Fibroblast of skin of left biceps (primary cell): Measurements from ENCODE around the gene APOBEC4.

Source experiments
- DNase-seq, 2 experiments: peaks; one replicate each; pipeline ENCODE4 v3.0.0-alpha.2; 2013; ENCODE audit warnings: low read depth in 2 of 2

Gene APOBEC4

DNA sequence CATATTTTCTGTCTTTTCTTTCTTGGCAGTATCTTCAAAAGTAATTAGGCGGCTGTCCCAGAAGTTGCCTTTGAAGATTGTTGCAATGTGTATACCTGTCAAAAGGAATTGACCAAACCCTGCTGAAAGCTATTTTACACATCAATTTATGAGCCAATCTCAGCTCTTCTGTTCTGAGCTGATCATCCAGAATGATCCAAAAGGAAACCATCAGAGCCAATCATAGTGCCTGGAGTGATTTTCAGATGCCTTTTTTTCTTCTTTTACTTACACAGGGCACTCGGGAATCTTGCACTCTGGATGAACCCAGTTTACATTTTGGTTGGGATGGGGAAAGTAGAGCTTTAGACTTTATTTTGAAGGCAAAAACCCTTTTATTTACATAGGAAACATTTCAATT lies 21.8 kb upstream of the APOBEC4 start:
- no peak for DNase-seq

DNA sequence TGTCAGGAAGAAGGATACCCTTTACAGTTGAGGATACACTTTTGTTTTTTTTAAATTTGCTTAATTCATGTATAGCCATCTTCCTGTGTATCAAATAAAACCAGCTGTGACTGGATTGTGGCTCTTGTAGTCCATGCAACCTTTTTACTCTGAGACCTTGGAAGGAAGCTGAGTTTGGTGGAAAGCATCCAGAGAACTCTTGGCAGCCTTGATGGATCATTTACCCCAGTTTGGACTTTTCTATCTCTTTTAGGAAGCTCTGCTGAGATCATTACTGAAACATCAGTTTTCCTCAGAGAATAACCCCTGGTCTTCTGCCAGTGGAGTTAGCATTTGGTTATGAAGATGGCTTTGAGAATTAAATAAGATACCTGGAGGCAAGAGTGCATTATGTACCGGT lies 21.2 kb upstream of the APOBEC4 start:
- peak; percentile 49 to 54 for DNase-seq

DNA sequence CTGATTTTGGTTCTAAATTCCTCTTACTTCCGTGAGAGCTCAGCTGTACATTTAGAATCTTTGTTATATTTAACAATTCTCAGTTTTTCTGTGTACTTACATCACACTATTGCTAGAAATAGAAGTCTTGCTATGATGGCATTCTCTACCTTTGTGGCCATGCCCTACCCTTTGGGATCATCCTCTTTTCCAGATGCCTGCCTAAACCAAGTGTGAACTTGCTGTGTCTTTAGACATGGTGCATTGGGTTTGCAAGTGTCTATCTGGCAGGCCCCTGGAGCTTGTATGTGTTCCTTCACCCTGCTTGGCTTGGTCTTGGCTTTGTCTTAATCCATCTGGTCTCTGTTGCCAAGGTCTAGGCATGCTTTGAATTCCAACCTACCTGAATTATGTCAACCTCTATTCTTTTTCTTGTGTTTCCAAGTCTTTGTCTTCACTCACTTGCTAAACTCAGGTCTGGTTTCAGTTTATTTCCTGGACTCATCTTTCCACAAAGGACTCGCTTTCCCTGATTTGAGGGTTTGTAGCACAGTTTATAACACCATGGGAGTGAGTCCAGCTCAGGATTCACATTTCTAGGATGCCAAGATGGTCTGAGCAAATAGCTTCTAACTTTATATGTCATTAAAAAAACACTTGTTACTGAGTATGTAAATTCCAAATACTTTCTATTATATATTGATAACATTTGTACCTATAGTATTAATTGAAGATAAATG lies 20.6 kb upstream of the APOBEC4 start:
- no peak for DNase-seq

DNA sequence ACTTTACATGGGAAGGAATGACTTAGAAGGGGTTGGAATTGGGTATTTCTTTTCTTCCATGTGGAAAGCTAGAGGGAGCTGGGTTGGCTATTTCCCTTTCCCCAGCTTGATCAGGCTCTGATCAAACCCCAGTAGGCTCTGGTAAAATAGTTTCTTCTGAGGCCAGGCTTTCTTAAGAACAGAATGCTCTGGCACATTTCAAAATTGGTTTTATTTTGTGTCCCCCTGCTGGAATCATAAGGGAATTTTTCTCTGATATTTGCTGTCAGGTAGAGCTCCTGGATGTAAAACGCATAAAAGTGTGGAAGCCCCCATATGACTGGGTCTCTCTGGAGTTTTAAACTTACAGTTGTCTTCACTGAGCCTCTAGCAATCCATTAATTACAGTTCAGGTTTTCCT lies 17.1 kb upstream of the APOBEC4 start:
- no peak for DNase-seq

DNA sequence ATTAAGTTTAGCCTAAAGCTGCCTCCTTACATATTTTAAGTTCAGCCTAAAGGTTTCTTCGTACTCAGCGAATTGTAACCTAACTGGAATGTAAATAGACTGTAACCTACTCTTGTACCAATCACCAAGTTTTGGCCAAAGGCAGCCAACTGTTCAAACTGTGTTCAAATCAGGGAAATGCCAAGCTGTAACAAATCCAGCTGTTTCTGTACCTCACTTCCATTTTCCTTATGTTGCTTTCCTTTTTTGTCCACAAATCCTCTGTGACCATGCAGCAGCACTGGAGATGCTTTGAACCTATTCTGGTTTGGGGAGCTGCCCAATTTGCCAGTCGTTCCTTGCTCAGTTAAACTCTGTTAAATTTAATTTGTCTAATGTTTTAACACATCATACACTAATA lies 3.2 kb upstream of the APOBEC4 start:
- DNase-seq = no peak

DNA sequence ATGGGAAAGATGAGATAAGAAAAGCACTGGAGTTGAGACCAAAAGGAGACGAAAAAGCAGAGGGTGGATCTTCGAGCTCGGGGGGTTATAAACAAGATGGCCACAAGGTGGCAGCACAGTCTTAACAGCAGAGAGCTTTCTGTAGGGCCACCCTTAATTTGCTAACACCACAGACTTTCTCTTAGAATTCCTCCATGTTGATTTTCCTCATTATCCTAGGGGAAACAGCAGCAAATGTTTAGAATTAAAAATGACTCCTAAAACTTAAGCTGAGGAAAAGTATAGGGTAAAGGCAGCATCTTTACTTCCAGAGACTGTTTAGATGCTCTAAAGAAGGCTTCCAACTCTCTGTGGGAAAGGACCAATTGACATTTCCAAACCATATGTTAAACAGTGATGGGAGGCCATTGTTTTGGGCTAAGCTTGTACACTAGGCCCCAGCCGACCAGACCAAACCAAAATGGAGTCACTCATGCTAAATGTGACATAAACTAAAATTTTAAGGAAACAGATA lies 2.5 kb upstream of the APOBEC4 start:
- peak; percentile 50 to 55 for DNase-seq

DNA sequence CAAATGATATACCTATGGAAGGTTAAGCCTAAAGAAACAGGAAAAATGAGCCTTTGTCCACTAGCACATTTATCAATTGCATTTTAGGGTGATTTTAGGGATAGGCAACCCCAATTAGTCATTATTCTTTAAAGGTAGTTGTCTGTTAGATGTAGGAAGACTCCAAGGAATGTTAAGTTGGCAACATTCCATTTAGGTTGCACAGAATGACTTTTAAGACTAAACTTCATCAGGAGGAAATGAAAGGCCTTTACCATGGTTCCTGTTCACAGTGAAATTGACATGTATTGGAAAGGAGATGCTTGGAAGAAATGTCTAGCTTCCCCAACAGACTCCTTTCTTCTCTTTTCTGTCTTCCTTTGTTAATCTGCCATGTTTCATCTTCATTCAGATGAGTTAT lies 1.6 kb upstream of the APOBEC4 start:
- no peak for DNase-seq

DNA sequence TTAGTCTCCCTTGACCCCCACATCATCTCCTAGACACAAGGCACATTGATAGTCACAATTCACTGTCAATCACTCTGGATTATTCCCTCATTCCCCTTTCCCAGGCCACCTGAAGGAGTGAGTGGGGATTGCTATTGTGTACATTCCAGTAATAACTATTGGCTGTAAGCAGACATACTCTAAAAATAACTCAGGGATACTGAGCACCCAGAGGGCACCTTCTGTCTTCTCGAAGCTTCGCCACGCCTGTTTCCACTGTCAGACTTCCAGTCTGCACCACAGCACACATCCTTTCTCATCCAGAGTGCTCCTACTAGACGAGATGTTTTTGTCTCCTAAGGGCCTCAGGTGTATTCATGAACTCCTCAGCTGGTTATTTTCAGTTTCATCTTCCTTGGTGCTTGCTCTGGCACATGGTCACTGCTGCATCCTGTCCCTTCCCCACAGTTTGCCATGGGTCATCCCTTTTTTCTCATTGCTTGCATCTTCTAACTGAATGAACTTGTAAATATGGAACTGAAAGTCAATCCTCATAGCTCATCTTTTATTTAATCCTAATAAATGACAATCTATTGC lies 848 bp upstream of the APOBEC4 start:
- no peak for DNase-seq

DNA sequence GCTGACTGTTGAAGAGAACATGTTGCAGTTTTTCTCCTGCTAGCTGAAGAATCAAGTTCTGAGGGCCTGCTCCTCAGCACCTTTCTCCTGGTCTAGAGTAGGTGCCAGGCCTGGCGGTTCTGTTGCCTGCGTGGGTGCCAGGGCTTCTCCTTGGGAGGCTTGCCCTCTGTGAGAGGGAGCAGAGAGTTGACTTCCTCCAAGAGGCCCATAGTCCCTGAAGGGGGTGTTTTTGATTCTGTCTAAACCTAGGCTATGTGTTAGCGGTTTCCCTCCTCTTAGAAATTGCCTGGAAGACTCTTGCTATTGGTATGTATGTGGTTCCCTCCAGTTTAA lies 312 bp upstream of the APOBEC4 start:
- no peak for DNase-seq

DNA sequence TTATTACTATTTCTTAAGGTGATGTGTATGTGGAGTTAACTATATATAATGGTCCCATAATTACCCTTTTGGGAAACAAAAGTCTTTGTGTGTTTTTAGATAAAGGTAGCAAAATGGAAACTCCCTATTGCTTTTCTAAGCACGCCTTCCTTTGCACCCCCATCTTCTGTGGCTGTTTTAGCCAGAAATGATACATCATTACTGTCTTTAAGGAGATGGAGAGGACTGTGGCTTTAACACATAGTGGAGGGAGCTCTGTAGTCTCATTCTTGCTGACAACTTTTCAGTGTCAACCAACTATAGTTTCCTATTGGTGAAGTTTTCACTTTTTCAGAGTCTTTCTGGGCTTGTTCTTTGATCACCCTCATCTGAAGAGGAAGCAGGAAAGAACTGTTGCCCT lies 1.0 kb downstream of the APOBEC4 start:
- no peak for DNase-seq

DNA sequence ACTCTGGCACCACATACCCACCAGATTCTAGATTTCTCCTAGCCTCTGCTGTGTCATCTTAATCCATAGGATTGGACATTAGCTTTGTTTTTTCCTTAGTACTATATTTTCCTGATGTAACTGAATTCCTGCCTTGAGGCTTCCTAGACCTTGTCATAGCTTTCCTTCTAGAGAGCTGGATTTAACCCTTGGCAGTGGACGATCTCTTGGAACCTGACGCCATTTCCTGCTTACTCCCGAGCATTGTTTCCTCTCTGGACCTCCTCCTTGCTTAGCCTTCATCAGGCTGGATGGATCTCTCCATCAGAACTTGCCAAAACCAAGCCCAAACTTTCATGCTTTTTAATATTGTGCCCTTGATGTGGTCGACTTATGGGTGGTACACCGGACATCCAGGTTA lies 1.5 kb downstream of the APOBEC4 start:
- no peak for DNase-seq

DNA sequence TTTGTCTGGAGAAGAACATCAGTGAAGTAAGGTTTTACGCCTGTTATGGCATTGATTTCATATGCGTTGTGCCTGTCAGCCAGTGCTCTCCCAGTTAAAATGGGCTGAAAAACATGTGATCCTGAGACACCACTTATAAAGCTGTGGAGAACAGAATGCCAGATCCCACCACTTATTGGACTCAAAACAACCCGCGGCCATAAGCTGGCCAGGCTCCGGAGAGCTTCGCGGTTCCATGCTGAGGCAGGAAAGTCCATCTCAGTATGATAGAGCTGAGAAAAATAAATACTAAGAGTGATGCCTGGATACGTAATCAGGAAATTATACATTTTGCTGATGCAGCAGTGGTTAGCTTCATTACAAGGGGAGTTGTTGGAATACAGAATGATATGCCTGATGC lies 5.1 kb downstream of the APOBEC4 start:
- DNase-seq = no peak

DNA sequence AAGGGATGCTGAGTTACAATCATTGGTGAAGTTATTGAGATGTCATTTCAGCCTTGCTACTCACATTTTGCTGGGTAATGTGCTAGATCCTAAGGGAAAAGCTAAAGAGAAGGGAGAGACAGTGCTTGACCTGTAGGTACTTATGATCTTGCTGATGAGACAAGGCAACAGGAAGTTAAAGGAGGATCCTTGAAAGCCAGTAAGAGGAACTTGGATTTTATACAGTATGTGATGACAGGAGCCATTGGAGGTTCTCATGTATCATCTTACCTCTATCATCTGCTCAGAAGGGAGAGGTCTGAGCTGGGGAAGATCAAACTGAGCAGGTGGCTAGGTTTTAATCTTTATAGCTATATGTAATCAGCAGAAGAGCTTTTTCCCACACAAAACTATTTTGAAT lies 6.3 kb downstream of the APOBEC4 start:
- no peak for DNase-seq

DNA sequence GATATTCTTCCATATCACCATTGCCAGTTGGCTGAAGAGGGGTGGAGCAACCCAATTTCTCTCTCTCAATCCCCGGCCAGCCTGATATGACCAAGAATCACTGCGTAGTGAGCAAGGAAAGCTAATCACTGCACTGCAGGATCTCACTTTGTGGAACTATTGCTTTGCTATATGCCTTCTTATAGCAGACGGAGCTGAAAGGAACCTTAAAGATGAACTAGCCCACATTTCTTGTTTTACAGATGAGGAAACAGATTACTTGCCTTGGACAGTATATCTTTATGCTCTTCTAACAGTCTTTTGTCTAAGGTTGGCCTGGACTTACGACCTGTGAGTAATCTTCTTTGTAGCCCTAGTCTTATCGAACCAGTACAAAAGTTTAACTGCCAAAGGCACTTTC lies 7.6 kb downstream of the APOBEC4 start:
- DNase-seq = no peak

DNA sequence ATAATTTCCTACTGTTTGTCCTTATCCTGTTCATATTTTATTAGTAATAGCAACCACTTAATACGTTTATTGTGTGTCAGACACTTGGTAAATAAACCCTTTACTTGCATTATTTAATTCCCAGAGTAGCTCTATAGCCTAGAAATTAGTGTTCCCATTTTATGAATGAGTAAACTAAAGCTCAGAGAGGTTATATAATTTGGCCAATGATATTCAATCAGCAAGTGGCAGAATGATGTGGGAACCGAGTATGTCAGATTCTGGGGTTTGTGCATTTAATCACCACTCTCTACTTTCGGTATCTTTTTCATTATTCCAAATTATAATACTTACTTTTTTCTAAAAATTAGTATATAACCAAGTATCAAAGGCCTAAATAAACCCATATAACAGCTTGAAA lies 10.9 kb downstream of the APOBEC4 start:
- no peak for DNase-seq

DNA sequence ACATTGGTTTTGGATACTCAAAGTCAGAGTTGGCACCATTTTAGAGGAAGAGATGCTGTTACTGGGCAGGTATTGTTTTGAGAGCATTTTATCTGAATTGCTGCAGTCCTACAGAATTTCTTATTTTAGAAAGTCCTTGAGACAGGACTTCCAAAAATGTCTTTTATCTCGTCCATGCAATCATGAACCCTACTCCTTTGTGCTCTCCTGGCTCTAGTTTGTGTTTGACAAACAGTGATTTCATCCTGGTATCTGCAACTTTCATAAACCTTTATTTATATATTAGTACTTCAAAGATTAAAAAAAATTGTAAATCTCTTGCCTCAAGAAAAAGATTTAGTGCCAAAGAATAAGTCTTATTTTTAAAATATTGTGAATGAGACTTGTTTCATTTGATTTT lies 12.9 kb downstream of the APOBEC4 start:
- DNase-seq = no peak

DNA sequence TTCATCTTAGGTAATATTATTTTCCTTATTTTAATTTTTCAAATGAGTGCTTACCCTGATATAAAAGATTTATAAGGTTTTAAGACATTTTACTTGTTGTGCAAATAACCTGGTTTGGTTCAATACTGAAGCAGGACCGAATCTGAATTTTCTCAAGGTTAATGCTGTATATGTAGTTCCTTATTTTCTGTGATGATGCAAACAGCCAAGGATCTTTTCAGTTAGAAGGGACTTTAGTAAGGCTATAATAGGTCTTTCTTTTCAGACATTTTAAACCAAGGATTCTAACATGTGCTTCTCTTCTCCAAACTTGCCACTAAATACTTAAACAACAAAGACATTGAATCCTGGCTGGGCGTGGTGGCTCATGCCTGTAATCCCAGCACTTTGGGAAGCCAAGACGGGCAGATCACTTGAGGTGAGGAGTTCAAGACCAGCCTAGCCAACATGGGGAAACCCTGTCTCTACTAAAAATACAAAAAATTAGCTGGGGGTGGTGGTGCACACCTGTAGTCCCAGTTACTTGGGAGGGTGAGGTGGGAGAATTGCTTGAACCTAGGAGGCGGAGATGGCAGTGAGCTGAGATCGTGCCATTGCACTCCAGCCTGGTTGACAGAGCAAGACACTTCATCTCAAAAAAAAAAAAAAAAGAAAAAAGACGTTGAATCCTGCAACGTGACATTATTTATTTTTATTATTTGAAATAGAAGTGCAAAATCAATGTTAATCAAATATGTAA lies 14.3 kb downstream of the APOBEC4 start:
- DNase-seq = no peak

DNA sequence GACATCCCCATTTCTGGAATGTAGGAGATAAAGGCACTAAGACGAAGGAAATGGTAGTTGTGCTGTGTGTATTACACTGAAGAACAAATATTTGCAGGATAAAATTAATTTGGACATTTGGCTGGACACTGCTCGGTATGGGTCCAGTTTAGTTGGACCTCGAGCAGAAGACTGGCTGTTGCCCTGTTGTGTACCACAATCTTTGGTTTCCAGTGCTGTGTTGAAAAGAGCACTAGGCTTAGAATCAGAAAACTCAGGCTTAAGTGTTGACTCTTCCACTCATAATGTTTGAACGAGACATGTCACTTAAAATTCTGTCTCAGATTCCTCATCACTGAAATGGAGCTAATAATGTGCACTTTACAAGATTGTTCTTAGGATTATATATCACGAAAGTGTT lies 16.3 kb downstream of the APOBEC4 start:
- DNase-seq = no peak

DNA sequence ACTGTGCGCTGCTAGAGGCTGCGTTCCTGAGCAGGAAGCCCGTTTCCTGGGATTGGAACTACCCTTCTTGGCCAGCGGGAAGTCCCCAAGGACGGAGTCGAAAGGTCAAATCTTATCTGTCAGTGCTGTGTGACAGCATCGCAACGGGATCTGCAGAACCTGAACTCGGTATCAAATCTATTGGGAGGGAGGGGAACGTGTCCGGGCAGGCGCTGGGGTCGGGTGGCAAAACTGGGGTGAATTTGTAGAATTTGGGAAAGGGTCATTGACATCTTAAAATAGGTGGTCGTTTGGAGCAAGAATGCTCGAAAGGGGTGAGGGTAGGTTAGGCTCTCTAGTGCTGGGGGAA lies 16.8 kb downstream of the APOBEC4 start:
- DNase-seq = no peak

DNA sequence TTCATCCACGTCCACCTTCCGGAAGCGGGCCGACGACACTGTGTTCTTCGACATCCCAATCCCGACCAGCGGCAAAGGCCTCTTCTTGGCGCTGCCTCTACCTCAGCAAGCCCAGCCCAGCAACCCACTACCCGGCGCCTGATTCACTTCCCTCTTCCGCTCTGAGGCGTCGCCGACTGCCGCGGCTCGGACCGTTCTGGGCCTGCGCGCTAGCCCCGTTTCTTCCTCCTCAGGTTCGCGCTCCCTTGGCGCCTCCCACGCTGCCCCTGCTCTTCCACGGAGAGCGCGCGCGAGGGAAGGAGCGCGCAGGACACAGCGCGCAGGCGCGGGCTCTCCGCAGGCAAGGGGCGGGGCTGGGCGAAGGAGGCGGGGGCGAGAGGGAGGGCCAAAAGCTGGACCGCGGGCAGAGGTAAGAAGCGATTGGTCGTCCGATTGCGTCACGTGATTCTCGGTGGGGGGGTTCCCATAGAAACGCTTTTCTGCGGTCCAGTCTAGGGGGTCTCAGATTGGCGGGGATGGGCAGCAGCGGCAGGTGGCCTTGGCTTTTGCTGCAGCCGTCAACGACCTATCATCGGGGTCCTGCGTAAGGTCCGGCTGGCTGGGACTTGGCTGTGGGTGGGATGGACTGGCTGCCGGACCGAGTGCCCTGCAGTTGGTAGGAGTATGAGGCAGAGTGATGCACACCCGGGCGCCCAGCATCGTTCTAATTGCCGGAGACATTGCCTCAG lies 17.3 kb downstream of the APOBEC4 start, which contains the start of gene ARPC5:
ARPC5 (minus strand) TSS at position 178 of the 728 bp plus-strand sequence; CDS start at position 54, 124 bp downstream.
- DNase-seq = peak; percentile 97

DNA sequence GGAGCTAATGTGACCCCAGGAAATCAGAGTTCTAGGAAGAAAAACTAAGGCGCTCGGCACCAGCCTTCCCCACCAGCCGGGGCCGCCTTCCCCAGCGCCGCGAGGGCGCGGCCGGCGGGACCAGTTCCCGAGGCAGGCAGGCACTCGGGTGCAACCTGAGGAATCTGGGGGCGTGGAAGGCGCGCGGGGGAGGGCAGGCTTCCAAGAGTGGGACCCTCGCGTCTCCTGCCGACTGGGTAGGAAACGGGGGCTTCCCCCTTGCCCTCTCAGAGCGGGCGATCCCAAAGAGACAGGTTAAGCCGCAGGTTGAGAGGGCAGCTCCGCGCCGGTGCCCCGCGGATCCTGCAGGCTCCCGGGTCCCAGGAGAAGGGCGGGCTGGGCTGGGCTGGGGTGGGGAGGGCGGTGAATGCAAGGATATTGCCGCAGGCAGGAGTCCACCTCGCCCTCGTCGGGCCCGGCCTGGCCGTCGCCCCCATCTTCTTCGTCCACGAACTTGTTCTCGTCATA lies 18.0 kb downstream of the APOBEC4 start:
- no peak for DNase-seq

DNA sequence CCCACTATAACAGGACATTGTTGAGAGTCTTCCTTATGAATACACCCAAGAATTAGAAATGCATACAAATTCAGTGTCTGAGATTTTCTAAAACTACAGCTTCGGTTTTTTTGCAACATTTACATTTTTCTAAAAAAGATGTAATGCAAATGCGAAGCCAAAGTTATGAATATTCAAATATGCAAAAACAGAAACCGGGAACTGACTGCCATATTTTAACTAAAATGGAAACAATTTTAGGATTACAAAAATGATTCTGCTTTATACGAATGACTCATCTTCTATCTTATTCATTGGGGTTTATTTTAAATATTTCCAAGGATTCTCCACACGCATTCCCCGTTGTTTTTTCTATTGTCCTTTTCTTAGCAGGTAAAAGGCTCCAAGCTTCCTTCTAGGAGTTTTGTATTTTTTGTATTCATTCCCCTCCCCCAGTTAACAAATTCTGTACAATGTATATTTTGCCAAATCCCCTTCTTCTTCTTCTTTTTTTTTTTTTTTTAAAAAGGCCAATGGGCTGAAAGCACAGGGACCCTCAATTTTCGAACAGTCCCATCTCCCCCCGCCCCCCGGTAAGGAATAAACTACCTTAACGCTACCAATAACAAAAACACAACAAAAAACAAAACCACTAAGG lies 18.6 kb downstream of the APOBEC4 start:
- DNase-seq = no peak
